Neural cell (in vitro differentiated cells): Measurements from ENCODE around the gene ZNF428. TPM values are rescaled to one million over a fixed set of nuclear protein-coding genes. Genes with fewer than 3 reads are reported as not detected.

ENCODE experiments used
- H2AFZ ChIP-seq: fragments of 200-600, 300-800 bp; sonication (generic), shearing (Covaris generic); 2 replicates; pipeline ENCODE4 v1.6.0; 2014; ENCODE audit warnings: low read depth, mild to moderate bottlenecking, antibody characterized with exemption, low read length, moderate library complexity
- H3F3A ChIP-seq: fragments of 200-600 bp; shearing (Covaris generic); 2 replicates; pipeline ENCODE4 v1.6.1; 2016; ENCODE audit warnings: mild to moderate bottlenecking, moderate library complexity, mixed read lengths, antibody characterized with exemption, low read length; ENCODE audit not compliant: insufficient read depth, poor library complexity, severe bottlenecking
- H3K27ac ChIP-seq: fragments of 200-600, 300-800 bp; sonication (generic), shearing (Covaris generic); 2 replicates; pipeline ENCODE4 v1.5.1; 2014; ENCODE audit warnings: mild to moderate bottlenecking, low read length, moderate library complexity
- H3K27me3 ChIP-seq: fragments of 300-800, 200-600 bp; sonication (generic), shearing (Covaris generic); 2 replicates; pipeline ENCODE4 v1.6.0; 2014; ENCODE audit warnings: mild to moderate bottlenecking, low read depth, low read length, moderate library complexity; ENCODE audit not compliant: insufficient read depth
- H3K36me3 ChIP-seq: fragments of 300-800, 200-600 bp; sonication (generic), shearing (Covaris generic); 2 replicates; pipeline ENCODE4 v1.5.1; 2014; ENCODE audit warnings: mild to moderate bottlenecking, antibody characterized with exemption, low read length, moderate library complexity; ENCODE audit not compliant: insufficient read depth
- H3K4me2 ChIP-seq: fragments of 300-800, 200-600 bp; sonication (generic), shearing (Covaris generic); 2 replicates; pipeline ENCODE4 v1.6.0; 2014; ENCODE audit warnings: mild to moderate bottlenecking, low read length
- H3K4me3 ChIP-seq: fragments of 300-800, 200-600 bp; sonication (generic), shearing (Covaris generic); 2 replicates; pipeline ENCODE4 v1.5.1; 2014; ENCODE audit warnings: mild to moderate bottlenecking, low read length, moderate library complexity
- H3K79me2 ChIP-seq: fragments of 200-600 bp; shearing (Covaris generic); replicated peaks from 2 replicates; pipeline ENCODE4 v1.6.0; 2014; ENCODE audit warnings: mild to moderate bottlenecking, low read length, moderate library complexity; ENCODE audit not compliant: insufficient read depth
- H3K9ac ChIP-seq: fragments of 300-800, 200-600 bp; sonication (generic), shearing (Covaris generic); 2 replicates; pipeline ENCODE4 v1.6.1; 2016; ENCODE audit warnings: mild to moderate bottlenecking, low read length, mixed read lengths
- H3K9me2 ChIP-seq: fragments of 200-600 bp; shearing (Covaris generic); 2 replicates; pipeline ENCODE4 v1.6.1; 2016; ENCODE audit warnings: mild to moderate bottlenecking, low read length, mixed read lengths; ENCODE audit not compliant: insufficient read depth
- H3K9me3 ChIP-seq: fragments of 200-600, 300-800 bp; sonication (generic), shearing (Covaris generic); 2 replicates; pipeline ENCODE4 v1.6.1; 2016; ENCODE audit warnings: mild to moderate bottlenecking, mixed run types, low read length, moderate library complexity, mixed read lengths
- H4K20me1 ChIP-seq: fragments of 200-600 bp; shearing (Covaris generic); 2 replicates; pipeline ENCODE4 v1.6.1; 2016; ENCODE audit warnings: mild to moderate bottlenecking, mixed run types; ENCODE audit not compliant: insufficient read depth
- CTCF ChIP-seq: fragments of 450-650 bp; IDR thresholded peaks from 2 replicates; pipeline ENCODE4 v1.5.1; 2014; ENCODE audit warnings: antibody characterized with exemption, mild to moderate bottlenecking, moderate library complexity; ENCODE audit not compliant: poor library complexity, severe bottlenecking
- EP300 ChIP-seq: fragments of 450-650 bp; conservative IDR thresholded peaks from 2 replicates; pipeline ENCODE4 v1.6.1; 2014; ENCODE audit warnings: antibody characterized with exemption, mild to moderate bottlenecking, moderate library complexity; ENCODE audit not compliant: poor library complexity, severe bottlenecking
- EZH2 ChIP-seq: fragments of 200-600, 300-800 bp; shearing (Covaris generic), sonication (generic); IDR thresholded peaks from 2 replicates; pipeline ENCODE4 v1.6.1; 2014; ENCODE audit warnings: antibody characterized with exemption, low read length, borderline replicate concordance, mild to moderate bottlenecking; ENCODE audit not compliant: insufficient read depth, poor library complexity, severe bottlenecking
- MXI1 ChIP-seq: fragments of 450-650 bp; conservative IDR thresholded peaks from 2 replicates; pipeline ENCODE4 v1.6.1; 2014; ENCODE audit warnings: antibody characterized with exemption, mild to moderate bottlenecking; ENCODE audit not compliant: poor library complexity, severe bottlenecking
- POLR2AphosphoS5 ChIP-seq: IDR thresholded peaks from 2 replicates; pipeline ENCODE4 v1.6.1; 2012
- RAD21 ChIP-seq: fragments of 450-650 bp; conservative IDR thresholded peaks from 2 replicates; pipeline ENCODE4 v1.6.1; 2014; ENCODE audit warnings: antibody characterized with exemption, mild to moderate bottlenecking, moderate library complexity
- REST ChIP-seq: IDR thresholded peaks from 2 replicates; pipeline ENCODE4 v1.6.1; 2012; ENCODE audit warnings: borderline replicate concordance
- SMC3 ChIP-seq: fragments of 450-650 bp; conservative IDR thresholded peaks from 2 replicates; pipeline ENCODE4 v1.6.1; 2014; ENCODE audit warnings: antibody characterized with exemption, mild to moderate bottlenecking, moderate library complexity; ENCODE audit not compliant: poor library complexity
- TAF1 ChIP-seq: IDR thresholded peaks from 2 replicates; pipeline ENCODE4 v1.6.1; 2012; ENCODE audit warnings: low read depth
- polyA plus RNA-seq: library from polyadenylated mRNA; depleted of rRNA; stranded (reverse); fragments of >200 nt; gene quantifications from 2 replicates; pipeline ENCODE4 v1.2.3, GENCODE V29; 2014

The ZNF428 gene
- polyA plus RNA-seq, 1 donor from 2014 or later: 1,008 TPM

GRCh38 chr19:43607238-43608205 lies 11.9 kb downstream of the ZNF428 start:
- Histone ChIP-seq H3K9me3 (no peaks in the 10 kb centered on the region), H3F3A (no peaks in the 10 kb centered on the region), H3K4me3 (no peak overlapping the region), H4K20me1 (peaks cover 4% of the 10 kb centered on the region), H3K27ac (no peak overlapping the region), H2AFZ (no peak overlapping the region), H3K79me2 (peaks cover 7% of the 10 kb centered on the region), H3K4me2 (no peak overlapping the region), H3K27me3 (no peaks in the 10 kb centered on the region), H3K9ac (no peak overlapping the region), H3K9me2 (no peaks in the 10 kb centered on the region), H3K36me3 (no peaks in the 10 kb centered on the region)
- TF ChIP-seq EP300 (no peak), CTCF (no peak), RAD21 (no peak), TAF1 (no peak), POLR2AphosphoS5 (no peak)

- H3F3A ChIP-seq: no peaks in the 10 kb centered on the region
- no peaks in the 10 kb centered on the region for H3K36me3 ChIP-seq
- no peak overlapping the region for H3K27ac ChIP-seq
- H3K9me3 ChIP-seq: no peaks in the 10 kb centered on the region
- peaks cover under 1% of the 10 kb centered on the region for H3K79me2 ChIP-seq
- TF ChIP-seq SMC3: no peak
- no peak for TF ChIP-seq MXI1
- no peak for TF ChIP-seq POLR2AphosphoS5
- no peak for TF ChIP-seq CTCF
- no peak for TF ChIP-seq EZH2
- TF ChIP-seq TAF1: no peak
- no peak for TF ChIP-seq RAD21
- no peak for TF ChIP-seq EP300
- no peak for TF ChIP-seq REST
- H3K4me2 ChIP-seq: no peak overlapping the region
- H3K9me2 ChIP-seq: no peaks in the 10 kb centered on the region
- no peak overlapping the region for H3K9ac ChIP-seq
- H2AFZ ChIP-seq: no peak overlapping the region
- H4K20me1 ChIP-seq: no peaks in the 10 kb centered on the region
- H3K27me3 ChIP-seq: no peaks in the 10 kb centered on the region
- H3K4me3 ChIP-seq: no peak overlapping the region
Observed at GRCh38 chr19:43606569-43607229, 12.7 kb downstream of the ZNF428 start.
